ENCODE results near the gene SETDB1. TPM values are rescaled to one million over a fixed set of nuclear protein-coding genes. Genes with fewer than 3 reads are reported as not detected.
"Not testable (repeated sequence)": the region's sequence is repeated elsewhere in the genome, so short reads cannot be mapped to it uniquely, and the experiment has no call there.

Gene SETDB1
- total RNA-seq, 1 experiment from 2014 or later, result 66.5 TPM

DNA sequence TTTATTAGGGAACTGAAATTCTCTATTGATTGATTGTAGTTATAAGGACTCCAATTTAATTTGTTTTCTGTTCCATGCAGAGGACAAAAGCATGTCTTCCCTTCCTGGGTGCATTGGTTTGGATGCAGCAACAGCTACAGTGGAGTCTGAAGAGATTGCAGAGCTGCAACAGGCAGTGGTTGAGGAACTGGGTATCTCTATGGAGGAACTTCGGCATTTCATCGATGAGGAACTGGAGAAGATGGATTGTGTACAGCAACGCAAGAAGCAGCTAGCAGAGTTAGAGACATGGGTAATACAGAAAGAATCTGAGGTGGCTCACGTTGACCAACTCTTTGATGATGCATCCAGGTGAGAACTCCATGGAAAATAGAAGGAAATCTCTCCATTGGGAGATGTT lies 1.5 kb downstream of the SETDB1 start:
- TF ChIP-seq, protein P1, sequence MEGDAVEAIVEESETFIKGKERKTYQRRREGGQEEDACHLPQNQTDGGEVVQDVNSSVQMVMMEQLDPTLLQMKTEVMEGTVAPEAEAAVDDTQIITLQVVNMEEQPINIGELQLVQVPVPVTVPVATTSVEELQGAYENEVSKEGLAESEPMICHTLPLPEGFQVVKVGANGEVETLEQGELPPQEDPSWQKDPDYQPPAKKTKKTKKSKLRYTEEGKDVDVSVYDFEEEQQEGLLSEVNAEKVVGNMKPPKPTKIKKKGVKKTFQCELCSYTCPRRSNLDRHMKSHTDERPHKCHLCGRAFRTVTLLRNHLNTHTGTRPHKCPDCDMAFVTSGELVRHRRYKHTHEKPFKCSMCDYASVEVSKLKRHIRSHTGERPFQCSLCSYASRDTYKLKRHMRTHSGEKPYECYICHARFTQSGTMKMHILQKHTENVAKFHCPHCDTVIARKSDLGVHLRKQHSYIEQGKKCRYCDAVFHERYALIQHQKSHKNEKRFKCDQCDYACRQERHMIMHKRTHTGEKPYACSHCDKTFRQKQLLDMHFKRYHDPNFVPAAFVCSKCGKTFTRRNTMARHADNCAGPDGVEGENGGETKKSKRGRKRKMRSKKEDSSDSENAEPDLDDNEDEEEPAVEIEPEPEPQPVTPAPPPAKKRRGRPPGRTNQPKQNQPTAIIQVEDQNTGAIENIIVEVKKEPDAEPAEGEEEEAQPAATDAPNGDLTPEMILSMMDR (conservative IDR thresholded peaks at IDR 0.05; ENCODE audit: low read depth, low read length), result no peak
- TF ChIP-seq EZH2 (IDR thresholded peaks at IDR 0.05; ENCODE audit: borderline replicate concordance, low read depth, low read length, poor library complexity, severe bottlenecking), result no peak
- no TSS peak for BruUV-seq (replicated peaks)
- Histone ChIP-seq H3K9me3 (ENCODE audit: low read depth, low read length, poor library complexity, severe bottlenecking) (peaks cover 7% of the 10 kb centered on the region), H3K4me1 (ENCODE audit: insufficient read depth, low read length, poor library complexity, severe bottlenecking) (peaks cover 4% of the 10 kb centered on the region), H3K27ac (ENCODE audit: low read depth, low read length, poor library complexity, severe bottlenecking) (no peak overlapping the region), H3K36me3 (ENCODE audit: insufficient read depth, low read length, poor library complexity, severe bottlenecking) (peaks cover 48% of the 10 kb centered on the region), H3K4me3 (ENCODE audit: low read depth, low read length, poor library complexity, severe bottlenecking) (no peak overlapping the region), H3K27me3 (replicated peaks; ENCODE audit: insufficient read depth, low read depth, low read length, poor library complexity) (no peaks in the 10 kb centered on the region)
- intact Hi-C loops (cut with micrococcal nuclease; ENCODE audit: unreplicated experiment), result loop anchor here (10.0 kb wide), 1 partner anchor 303 kb away; the partner anchor contains the start of gene ENSA
- CTCF ChIA-PET, result no interaction called here
- POLR2A ChIA-PET (ENCODE audit: low non-redundant PET), result no interaction called here
- DNase-seq (ENCODE audit: low spot score), result no peak

DNA sequence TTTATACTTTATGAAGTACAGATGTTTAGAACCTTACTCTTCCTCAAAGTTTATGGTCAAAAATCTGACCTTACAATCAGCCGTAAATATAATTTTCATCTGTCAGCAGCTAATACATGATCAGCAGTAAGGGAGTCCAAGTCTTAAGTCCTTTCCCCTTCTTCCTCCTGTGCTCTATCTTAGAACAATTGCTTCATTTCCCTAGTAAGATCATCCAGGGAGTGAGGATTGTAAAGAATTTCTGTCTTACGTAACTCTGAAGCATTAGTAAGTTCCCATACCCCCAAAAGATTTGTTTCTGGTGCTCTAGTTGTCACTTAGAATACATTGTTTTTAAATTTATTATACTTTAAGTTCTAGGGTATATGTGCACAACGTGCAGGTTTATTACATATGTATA lies 2.1 kb downstream of the SETDB1 start:
- DNase-seq (ENCODE audit: low spot score), result no peak
- peaks cover 3% of the 10 kb centered on the region for H3K4me1 ChIP-seq (ENCODE audit: insufficient read depth, low read length, poor library complexity, severe bottlenecking)
- H3K4me3 ChIP-seq (ENCODE audit: low read depth, low read length, poor library complexity, severe bottlenecking), result no peak overlapping the region
- H3K27ac ChIP-seq (ENCODE audit: low read depth, low read length, poor library complexity, severe bottlenecking), result no peak overlapping the region
- peaks cover 54% of the 10 kb centered on the region for H3K36me3 ChIP-seq (ENCODE audit: insufficient read depth, low read length, poor library complexity, severe bottlenecking)
- no peaks in the 10 kb centered on the region for H3K27me3 ChIP-seq (replicated peaks; ENCODE audit: insufficient read depth, low read depth, low read length, poor library complexity)
- BruUV-seq (replicated peaks), result no TSS peak
- ChIA-PET POLR2A (ENCODE audit: low non-redundant PET) (no interaction called here), CTCF (no interaction called here)
- intact Hi-C loops (cut with micrococcal nuclease; ENCODE audit: unreplicated experiment), result loop anchor here (10.0 kb wide), 1 partner anchor 303 kb away; the partner anchor contains the start of gene ENSA
- TF ChIP-seq, protein P1 (conservative IDR thresholded peaks at IDR 0.05; ENCODE audit: low read depth, low read length), result no peak
- TF ChIP-seq EZH2 (IDR thresholded peaks at IDR 0.05; ENCODE audit: borderline replicate concordance, low read depth, low read length, poor library complexity, severe bottlenecking), result no peak
- peaks cover 7% of the 10 kb centered on the region for H3K9me3 ChIP-seq (ENCODE audit: low read depth, low read length, poor library complexity, severe bottlenecking)

DNA sequence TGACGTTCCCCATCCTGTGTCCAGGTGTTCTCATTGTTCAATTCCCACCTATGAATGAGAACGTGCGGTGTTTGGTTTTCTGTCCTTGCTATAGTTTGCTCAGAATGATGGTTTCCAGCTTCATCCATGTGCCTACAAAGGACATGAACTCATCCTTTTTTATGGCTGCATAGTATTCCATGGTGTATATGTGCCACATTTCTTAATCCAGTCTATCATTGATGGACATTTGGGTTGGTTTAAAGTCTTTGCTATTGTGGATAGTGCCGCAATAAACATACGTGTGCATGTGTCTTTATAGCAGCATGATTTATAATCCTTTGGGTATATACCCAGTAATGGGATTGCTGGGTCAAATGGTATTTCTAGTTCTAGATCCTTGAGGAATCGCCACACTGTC lies 2.6 kb downstream of the SETDB1 start:
- CTCF ChIA-PET; POLR2A ChIA-PET (ENCODE audit: low non-redundant PET); H3K9me3 ChIP-seq (ENCODE audit: low read depth, low read length, poor library complexity, severe bottlenecking); DNase-seq (ENCODE audit: low spot score); H3K27ac ChIP-seq (ENCODE audit: low read depth, low read length, poor library complexity, severe bottlenecking); H3K4me3 ChIP-seq (ENCODE audit: low read depth, low read length, poor library complexity, severe bottlenecking); BruUV-seq (replicated peaks); H3K4me1 ChIP-seq (ENCODE audit: insufficient read depth, low read length, poor library complexity, severe bottlenecking); H3K27me3 ChIP-seq (replicated peaks; ENCODE audit: insufficient read depth, low read depth, low read length, poor library complexity): not testable (repeated sequence)
- intact Hi-C loops (cut with micrococcal nuclease; ENCODE audit: unreplicated experiment), result loop anchor here (10.0 kb wide), 1 partner anchor 304 kb away; the partner anchor contains the start of gene ENSA
- peaks cover 54% of the 10 kb centered on the region for H3K36me3 ChIP-seq (ENCODE audit: insufficient read depth, low read length, poor library complexity, severe bottlenecking)

DNA sequence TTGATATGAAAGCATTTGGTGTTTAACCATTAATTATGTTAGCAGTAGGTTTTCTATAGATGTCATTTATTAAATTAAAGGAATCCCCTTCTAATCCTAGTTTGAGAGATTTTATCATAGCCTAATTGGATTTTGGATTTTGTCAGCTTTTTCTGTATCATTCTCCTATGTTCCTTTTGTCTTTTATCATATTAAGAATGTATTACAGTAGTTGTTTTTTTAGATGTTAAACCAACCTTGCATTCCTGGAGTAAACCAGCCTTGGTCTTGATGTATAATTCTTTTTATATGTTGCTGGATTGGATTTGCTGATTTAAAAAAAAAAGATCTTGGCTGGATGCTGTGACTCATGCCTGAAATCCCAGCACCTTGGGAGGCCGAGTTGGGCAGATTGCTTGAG lies 5.6 kb downstream of the SETDB1 start:
- POLR2A ChIA-PET (ENCODE audit: low non-redundant PET), result no interaction called here
- peak; percentile 31 for DNase-seq (ENCODE audit: low spot score)
- CTCF ChIA-PET, result no interaction called here
- BruUV-seq (replicated peaks), result no TSS peak
- Histone ChIP-seq H3K36me3 (ENCODE audit: insufficient read depth, low read length, poor library complexity, severe bottlenecking) (peaks cover 60% of the 10 kb centered on the region), H3K9me3 (ENCODE audit: low read depth, low read length, poor library complexity, severe bottlenecking) (peaks cover 7% of the 10 kb centered on the region), H3K27ac (ENCODE audit: low read depth, low read length, poor library complexity, severe bottlenecking) (no peak overlapping the region), H3K4me1 (ENCODE audit: insufficient read depth, low read length, poor library complexity, severe bottlenecking) (peaks cover 3% of the 10 kb centered on the region), H3K4me3 (ENCODE audit: low read depth, low read length, poor library complexity, severe bottlenecking) (no peak overlapping the region), H3K27me3 (replicated peaks; ENCODE audit: insufficient read depth, low read depth, low read length, poor library complexity) (no peaks in the 10 kb centered on the region)
- intact Hi-C loops (cut with micrococcal nuclease; ENCODE audit: unreplicated experiment), result no loop called here
- TF ChIP-seq, protein P1 (conservative IDR thresholded peaks at IDR 0.05; ENCODE audit: low read depth, low read length), result no peak
- TF ChIP-seq EZH2 (IDR thresholded peaks at IDR 0.05; ENCODE audit: borderline replicate concordance, low read depth, low read length, poor library complexity, severe bottlenecking), result no peak

Measured in A673 (cell line).